Measurements from ENCODE around the gene ARSB. TPM values are rescaled to one million over a fixed set of nuclear protein-coding genes. Genes with fewer than 3 reads are reported as not detected.
"Not testable (repeated sequence)": the region's sequence is repeated elsewhere in the genome, so short reads cannot be mapped to it uniquely, and the experiment has no call there.

ARSB gene
- total RNA-seq, 3 donors from 2014 or later: 9.8 to 17.6 (median 10.0) TPM

GRCh38 chr5:78879516-78879915 is 105.6 kb downstream of the ARSB start:
- no peaks in the 10 kb centered on the region for H3K27me3 ChIP-seq
- no peaks in the 10 kb centered on the region for H3K4me1 ChIP-seq
- no peak overlapping the region for H3K4me3 ChIP-seq
- H3K36me3 ChIP-seq: no peaks in the 10 kb centered on the region
- no peak for DNase-seq (ENCODE audit: low spot score in 2 of 2)
- no peak for TF ChIP-seq POLR2AphosphoS5 (IDR thresholded peaks at IDR 0.05)
- TF ChIP-seq POLR2A (IDR thresholded peaks at IDR 0.05): no peak
- TF ChIP-seq CTCF (IDR thresholded peaks at IDR 0.05): no peak
- intact Hi-C loops (cut with DNase I; ENCODE audit: low total_unique reads): no loop called here
- no peaks in the 10 kb centered on the region for H3K9me3 ChIP-seq
- H3K27ac ChIP-seq: no peak overlapping the region

GRCh38 chr5:78866076-78866475 is 119.0 kb downstream of the ARSB start:
- H3K36me3 ChIP-seq; H3K4me1 ChIP-seq; H3K4me3 ChIP-seq; H3K9me3 ChIP-seq; DNase-seq (ENCODE audit: low spot score in 2 of 2); H3K27ac ChIP-seq; intact Hi-C loops (cut with DNase I; ENCODE audit: low total_unique reads); H3K27me3 ChIP-seq: not testable (repeated sequence)

GRCh38 chr5:78858364-78858763 is 126.7 kb downstream of the ARSB start:
- Histone ChIP-seq H3K36me3 (no peaks in the 10 kb centered on the region), H3K4me3 (no peak overlapping the region), H3K27me3 (no peaks in the 10 kb centered on the region), H3K9me3 (no peaks in the 10 kb centered on the region), H3K4me1 (no peaks in the 10 kb centered on the region), H3K27ac (no peak overlapping the region)
- DNase-seq (ENCODE audit: low spot score in 2 of 2): no peak
- TF ChIP-seq POLR2AphosphoS5 (IDR thresholded peaks at IDR 0.05): no peak
- no peak for TF ChIP-seq CTCF (IDR thresholded peaks at IDR 0.05)
- TF ChIP-seq POLR2A (IDR thresholded peaks at IDR 0.05): no peak
- intact Hi-C loops (cut with DNase I; ENCODE audit: low total_unique reads): no loop called here

GRCh38 chr5:78855026-78855425 is 130.1 kb downstream of the ARSB start:
- H3K27ac ChIP-seq: no peak overlapping the region
- no peak for DNase-seq (ENCODE audit: low spot score in 2 of 2)
- intact Hi-C loops (cut with DNase I; ENCODE audit: low total_unique reads): no loop called here

GRCh38 chr5:78851891-78852290 is 133.2 kb downstream of the ARSB start:
- intact Hi-C loops (cut with DNase I; ENCODE audit: low total_unique reads); H3K27me3 ChIP-seq; H3K4me3 ChIP-seq; H3K4me1 ChIP-seq; DNase-seq (ENCODE audit: low spot score in 2 of 2); H3K27ac ChIP-seq; H3K9me3 ChIP-seq; H3K36me3 ChIP-seq: not testable (repeated sequence)

More at GRCh38 chr5:78855026-78855425, 130.1 kb downstream of the ARSB start:
- H3K9me3 ChIP-seq: no peaks in the 10 kb centered on the region
- H3K36me3 ChIP-seq: no peaks in the 10 kb centered on the region
- TF ChIP-seq POLR2A (IDR thresholded peaks at IDR 0.05) (no peak), POLR2AphosphoS5 (IDR thresholded peaks at IDR 0.05) (no peak), CTCF (IDR thresholded peaks at IDR 0.05) (no peak)
- H3K4me3 ChIP-seq: no peak overlapping the region
- H3K4me1 ChIP-seq: no peaks in the 10 kb centered on the region
- no peaks in the 10 kb centered on the region for H3K27me3 ChIP-seq

GRCh38 chr5:78845470-78845869 is 139.6 kb downstream of the ARSB start:
- H3K27me3 ChIP-seq: no peaks in the 10 kb centered on the region
- H3K36me3 ChIP-seq: no peaks in the 10 kb centered on the region
- DNase-seq (ENCODE audit: low spot score in 2 of 2): no peak
- no peaks in the 10 kb centered on the region for H3K4me1 ChIP-seq
- H3K27ac ChIP-seq: no peak overlapping the region
- no peak for TF ChIP-seq POLR2A (IDR thresholded peaks at IDR 0.05)
- TF ChIP-seq POLR2AphosphoS5 (IDR thresholded peaks at IDR 0.05): no peak
- TF ChIP-seq CTCF (IDR thresholded peaks at IDR 0.05): no peak
- no peak overlapping the region for H3K4me3 ChIP-seq
- H3K9me3 ChIP-seq: peaks cover 0 to 4% of the 10 kb centered on the region in 2 donors
- intact Hi-C loops (cut with DNase I; ENCODE audit: low total_unique reads): no loop called here

Data from breast epithelium (tissue), 4 donors.